Mammary epithelial cell (primary cell): ENCODE data around the gene ALPG.

Source experiments
- CTCF ChIP-seq, 2 donors: IDR thresholded peaks in 1 of 2; conservative IDR thresholded peaks in 1 of 2; 2 replicates each; pipeline ENCODE4 v1.5.1; 2011 to 2012; ENCODE audit warnings: inconsistent platforms in 2 of 2, low read length in 2 of 2, mild to moderate bottlenecking in 2 of 2, control low read depth in 1 of 2, low read depth in 1 of 2; ENCODE audit not compliant: insufficient read depth in 1 of 2; ENCODE audit errors: extremely low read depth in 1 of 2
- EZH2 ChIP-seq: IDR thresholded peaks from 2 replicates; pipeline ENCODE4 v1.6.1; 2012; ENCODE audit warnings: low read length, inconsistent platforms, borderline replicate concordance

GRCh38 chr2:232457121-232458011, 50.7 kb downstream of the ALPG start:
- TF ChIP-seq CTCF (conservative IDR thresholded peaks at IDR 0.05 in 1 of 2, IDR thresholded peaks at IDR 0.05 in 1 of 2; ENCODE audit: extremely low read depth in 1 of 2, insufficient read depth in 1 of 2, low read depth in 1 of 2, low read length in 2 of 2) (no peak), EZH2 (no peak)
